ENCODE results near the gene CES4A.

CES4A gene

DNA sequence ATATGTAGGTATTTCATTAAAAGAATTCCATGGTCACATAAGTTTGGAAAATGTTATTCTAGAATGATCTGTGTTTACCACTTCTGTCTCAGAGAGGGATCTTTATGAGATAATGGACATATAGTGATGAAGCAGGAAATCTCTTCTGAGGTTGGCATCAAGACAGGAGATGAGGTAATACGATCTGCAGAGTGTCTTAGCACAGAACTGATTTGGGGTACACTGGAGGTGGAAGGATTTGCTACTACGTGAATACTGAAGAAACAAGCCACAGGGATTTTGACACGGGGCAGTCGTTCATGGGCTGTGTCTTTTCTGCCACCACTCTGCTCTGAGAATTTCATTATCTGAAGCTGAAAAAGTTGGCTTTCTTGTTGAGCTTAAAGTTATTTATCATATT lies 46.1 kb downstream of the CES4A start:
- intact Hi-C loops (cut with DNase I; ENCODE audit: low total_unique reads), result no loop called here
- Histone ChIP-seq H3K4me3 (no peak overlapping the region), H3K4me1 (peaks cover 0 to 44% (median 20%) of the 10 kb centered on the region in 4 donors), H3K27ac (no peak overlapping the region), H3K36me3 (peaks cover 0 to 19% (median 0%) of the 10 kb centered on the region in 3 donors), H3K27me3 (no peaks in the 10 kb centered on the region), H3K9me3 (no peaks in the 10 kb centered on the region)
- DNase-seq, result no peak
- TF ChIP-seq, protein P1, sequence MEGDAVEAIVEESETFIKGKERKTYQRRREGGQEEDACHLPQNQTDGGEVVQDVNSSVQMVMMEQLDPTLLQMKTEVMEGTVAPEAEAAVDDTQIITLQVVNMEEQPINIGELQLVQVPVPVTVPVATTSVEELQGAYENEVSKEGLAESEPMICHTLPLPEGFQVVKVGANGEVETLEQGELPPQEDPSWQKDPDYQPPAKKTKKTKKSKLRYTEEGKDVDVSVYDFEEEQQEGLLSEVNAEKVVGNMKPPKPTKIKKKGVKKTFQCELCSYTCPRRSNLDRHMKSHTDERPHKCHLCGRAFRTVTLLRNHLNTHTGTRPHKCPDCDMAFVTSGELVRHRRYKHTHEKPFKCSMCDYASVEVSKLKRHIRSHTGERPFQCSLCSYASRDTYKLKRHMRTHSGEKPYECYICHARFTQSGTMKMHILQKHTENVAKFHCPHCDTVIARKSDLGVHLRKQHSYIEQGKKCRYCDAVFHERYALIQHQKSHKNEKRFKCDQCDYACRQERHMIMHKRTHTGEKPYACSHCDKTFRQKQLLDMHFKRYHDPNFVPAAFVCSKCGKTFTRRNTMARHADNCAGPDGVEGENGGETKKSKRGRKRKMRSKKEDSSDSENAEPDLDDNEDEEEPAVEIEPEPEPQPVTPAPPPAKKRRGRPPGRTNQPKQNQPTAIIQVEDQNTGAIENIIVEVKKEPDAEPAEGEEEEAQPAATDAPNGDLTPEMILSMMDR (IDR thresholded peaks at IDR 0.05), result no peak

GRCh38 chr16:67035364-67035763 lies 47.0 kb downstream of the CES4A start:
- Histone ChIP-seq H3K27ac (no peak overlapping the region), H3K4me1 (peaks cover 0 to 40% (median 17%) of the 10 kb centered on the region in 4 donors), H3K4me3 (no peak overlapping the region), H3K27me3 (no peaks in the 10 kb centered on the region), H3K9me3 (no peaks in the 10 kb centered on the region), H3K36me3 (peaks cover 0 to 19% (median 0%) of the 10 kb centered on the region in 3 donors)
- TF ChIP-seq, protein P1 (IDR thresholded peaks at IDR 0.05), result no peak
- DNase-seq, result no peak
- intact Hi-C loops (cut with DNase I; ENCODE audit: low total_unique reads), result no loop called here

DNA sequence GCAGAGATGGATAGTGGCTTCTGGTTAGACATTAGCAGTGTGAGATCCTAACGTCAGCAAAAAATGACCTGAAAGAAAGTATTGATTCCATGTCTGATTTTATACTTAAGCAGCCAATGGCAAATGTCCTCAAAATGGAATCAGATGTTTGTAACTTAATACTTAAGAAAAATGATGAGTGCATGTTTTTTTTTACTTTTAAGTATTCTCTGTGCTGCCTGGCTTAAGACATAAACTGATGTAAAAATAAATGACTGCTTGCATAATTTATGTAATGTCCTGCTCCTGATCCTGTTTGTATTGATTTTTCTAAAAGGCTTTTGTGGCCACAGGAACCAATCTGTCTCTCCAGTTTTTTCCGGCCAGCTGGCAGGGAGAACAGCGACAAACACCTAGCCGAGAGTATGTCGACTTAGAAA lies 47.9 kb downstream of the CES4A start:
- Histone ChIP-seq H3K36me3 (peaks cover 0 to 18% (median 0%) of the 10 kb centered on the region in 3 donors), H3K4me1 (peaks cover 0 to 38% (median 14%) of the 10 kb centered on the region in 4 donors), H3K27ac (no peak overlapping the region)

GRCh38 chr16:67039260-67040020 lies 51.1 kb downstream of the CES4A start:
- Histone ChIP-seq H3K4me3 (no peak overlapping the region), H3K36me3 (peaks cover 0 to 12% (median 10%) of the 10 kb centered on the region in 3 donors), H3K27ac (no peak overlapping the region), H3K27me3 (no peaks in the 10 kb centered on the region), H3K9me3 (no peaks in the 10 kb centered on the region), H3K4me1 (peaks cover 0 to 23% (median 10%) of the 10 kb centered on the region in 4 donors)
- intact Hi-C loops (cut with DNase I; ENCODE audit: low total_unique reads), result no loop called here
- TF ChIP-seq, protein P1 (IDR thresholded peaks at IDR 0.05), result no peak
- DNase-seq, result no peak

More for the DNA sequence above, 47.9 kb downstream of the CES4A start:
- TF ChIP-seq, protein P1 (IDR thresholded peaks at IDR 0.05), result no peak
- DNase-seq, result no peak
- H3K4me3 ChIP-seq, result no peak overlapping the region
- no peaks in the 10 kb centered on the region for H3K27me3 ChIP-seq
- H3K9me3 ChIP-seq, result no peaks in the 10 kb centered on the region
- intact Hi-C loops (cut with DNase I; ENCODE audit: low total_unique reads), result no loop called here

DNA sequence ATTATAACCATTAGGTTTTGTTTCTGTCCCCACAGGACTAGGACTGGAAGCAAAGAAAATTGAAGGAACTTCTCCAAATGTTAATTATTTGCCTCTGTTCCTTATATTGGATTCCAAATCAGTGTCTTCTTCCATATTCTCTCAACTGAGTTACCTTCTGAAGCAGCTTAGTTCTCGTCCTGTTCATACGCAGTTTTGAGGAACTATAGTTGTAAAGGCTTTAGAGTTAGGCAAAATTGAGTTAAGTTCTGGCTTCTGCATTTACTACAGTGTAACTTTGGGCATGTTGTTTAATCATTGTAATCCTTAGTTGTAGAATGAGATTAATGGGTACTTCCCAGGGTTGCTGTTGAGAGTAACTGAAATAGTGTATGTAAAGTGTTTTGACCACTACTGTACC lies 51.8 kb downstream of the CES4A start:
- TF ChIP-seq, protein P1 (IDR thresholded peaks at IDR 0.05), result no peak
- Histone ChIP-seq H3K27me3 (no peaks in the 10 kb centered on the region), H3K4me3 (no peak overlapping the region), H3K4me1 (peaks cover 0 to 16% (median 7%) of the 10 kb centered on the region in 4 donors), H3K9me3 (no peaks in the 10 kb centered on the region), H3K27ac (no peak overlapping the region), H3K36me3 (peaks cover 0 to 12% (median 10%) of the 10 kb centered on the region in 3 donors)
- no peak for DNase-seq
- intact Hi-C loops (cut with DNase I; ENCODE audit: low total_unique reads), result no loop called here

Data from tibial artery (tissue), 4 donors.